BLaER1 (cell line): ENCODE results near the gene MIB1.

Experiments used
- H3K27ac ChIP-seq: shearing (Covaris generic); formaldehyde crosslinking; 2 replicates; pipeline ENCODE4 v1.8.1; 2022
- H3K27me3 ChIP-seq: shearing (Covaris generic); formaldehyde crosslinking; 2 replicates; pipeline ENCODE4 v1.8.1; 2022
- H3K36me3 ChIP-seq: shearing (Covaris generic); formaldehyde crosslinking; 2 replicates; pipeline ENCODE4 v1.8.1; 2022
- H3K4me1 ChIP-seq: shearing (Covaris generic); formaldehyde crosslinking; 2 replicates; pipeline ENCODE4 v1.8.1; 2022
- H3K4me2 ChIP-seq: shearing (Covaris generic); formaldehyde crosslinking; 2 replicates; pipeline ENCODE4 v1.8.1; 2022
- H3K4me3 ChIP-seq: shearing (Covaris generic); formaldehyde crosslinking; 2 replicates; pipeline ENCODE4 v1.8.1; 2022
- H3K9ac ChIP-seq: shearing (Covaris generic); formaldehyde crosslinking; 2 replicates; pipeline ENCODE4 v1.8.1; 2022
- H3K9me3 ChIP-seq: shearing (Covaris generic); formaldehyde crosslinking; 2 replicates; pipeline ENCODE4 v1.8.1; 2022
- H4K20me1 ChIP-seq: shearing (Covaris generic); formaldehyde crosslinking; 2 replicates; pipeline ENCODE4 v1.8.1; 2022
- Cebpa-rat ChIP-seq: shearing (Covaris generic); IDR thresholded peaks from 2 replicates; pipeline ENCODE4 v1.8.1; 2022

MIB1 gene

DNA sequence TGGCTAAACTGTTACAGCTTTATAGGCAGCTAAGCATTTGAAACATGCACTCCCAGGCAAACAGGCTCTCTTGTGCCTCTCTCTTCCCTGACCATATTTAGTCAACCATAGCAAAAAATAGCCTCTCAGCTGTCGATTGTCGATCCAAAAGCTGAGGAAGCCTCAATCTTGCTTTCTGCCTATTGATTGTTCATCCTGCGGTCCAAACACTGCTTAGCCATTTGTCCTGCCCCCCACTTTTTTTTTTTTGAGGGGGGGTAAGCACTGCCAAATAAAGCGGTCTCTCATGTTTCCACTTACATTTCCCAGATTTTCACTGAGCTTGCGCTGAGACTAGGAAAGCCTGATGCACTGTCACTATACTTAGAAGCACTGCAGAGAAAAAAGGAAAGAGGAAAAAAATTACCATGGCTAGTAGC, 90.8 kb downstream of the MIB1 start:
- Histone ChIP-seq H3K4me2 (no peak overlapping the region), H3K4me3 (no peak overlapping the region), H3K27me3 (no peaks in the 10 kb centered on the region), H3K27ac (no peak overlapping the region), H4K20me1 (no peaks in the 10 kb centered on the region), H3K9me3 (no peaks in the 10 kb centered on the region), H3K4me1 (no peaks in the 10 kb centered on the region), H3K9ac (no peak overlapping the region), H3K36me3 (peaks cover 21% of the 10 kb centered on the region)
- no peak for TF ChIP-seq Cebpa-rat

DNA sequence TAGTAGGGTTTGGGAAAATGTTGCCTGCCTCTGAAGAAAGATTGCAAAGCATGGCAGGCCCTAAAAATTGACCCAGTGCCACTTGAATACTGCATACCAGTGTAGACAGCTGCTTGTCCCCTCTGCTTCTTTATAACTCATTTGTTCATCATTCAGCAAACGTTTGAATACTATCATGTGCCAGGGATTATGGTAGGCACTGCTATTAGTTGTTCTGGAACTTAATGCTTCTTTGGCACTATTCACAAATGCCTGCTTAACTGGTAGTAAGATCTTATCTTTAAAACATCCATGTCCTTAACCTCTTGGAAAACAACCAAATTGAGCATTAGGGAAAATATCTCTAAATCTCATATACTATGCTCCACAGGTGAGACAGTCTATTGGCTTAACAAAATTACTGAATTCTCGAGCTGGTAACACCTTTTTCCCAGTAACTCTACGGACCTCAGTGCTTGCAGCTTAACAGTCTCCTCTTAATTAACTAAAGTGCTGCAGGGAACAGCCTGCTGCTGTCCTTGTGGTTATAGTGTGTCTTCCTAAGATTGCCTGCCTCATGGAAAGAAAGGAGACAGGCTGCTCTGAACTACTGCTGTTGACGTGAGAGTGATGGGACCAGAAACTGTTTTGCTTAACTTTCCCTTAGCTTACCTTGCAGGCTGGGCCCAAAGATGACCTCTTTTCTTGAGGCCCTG, 93.2 kb downstream of the MIB1 start:
- no peaks in the 10 kb centered on the region for H3K27me3 ChIP-seq
- H3K9ac ChIP-seq: no peak overlapping the region
- H3K27ac ChIP-seq: no peak overlapping the region
- H3K4me1 ChIP-seq: no peaks in the 10 kb centered on the region
- H3K4me3 ChIP-seq: no peak overlapping the region
- H3K36me3 ChIP-seq: peaks cover 26% of the 10 kb centered on the region
- no peak overlapping the region for H3K4me2 ChIP-seq
- no peaks in the 10 kb centered on the region for H3K9me3 ChIP-seq
- no peak for TF ChIP-seq Cebpa-rat
- no peaks in the 10 kb centered on the region for H4K20me1 ChIP-seq

GRCh38 chr18:21834299-21834660, 93.7 kb downstream of the MIB1 start:
- H3K27ac ChIP-seq: no peak overlapping the region
- no peak overlapping the region for H3K4me2 ChIP-seq
- H3K4me3 ChIP-seq: no peak overlapping the region
- H3K9ac ChIP-seq: no peak overlapping the region
- no peaks in the 10 kb centered on the region for H3K4me1 ChIP-seq
- H3K27me3 ChIP-seq: no peaks in the 10 kb centered on the region
- no peak for TF ChIP-seq Cebpa-rat
- peaks cover 28% of the 10 kb centered on the region for H3K36me3 ChIP-seq
- H4K20me1 ChIP-seq: no peaks in the 10 kb centered on the region
- H3K9me3 ChIP-seq: no peaks in the 10 kb centered on the region

DNA sequence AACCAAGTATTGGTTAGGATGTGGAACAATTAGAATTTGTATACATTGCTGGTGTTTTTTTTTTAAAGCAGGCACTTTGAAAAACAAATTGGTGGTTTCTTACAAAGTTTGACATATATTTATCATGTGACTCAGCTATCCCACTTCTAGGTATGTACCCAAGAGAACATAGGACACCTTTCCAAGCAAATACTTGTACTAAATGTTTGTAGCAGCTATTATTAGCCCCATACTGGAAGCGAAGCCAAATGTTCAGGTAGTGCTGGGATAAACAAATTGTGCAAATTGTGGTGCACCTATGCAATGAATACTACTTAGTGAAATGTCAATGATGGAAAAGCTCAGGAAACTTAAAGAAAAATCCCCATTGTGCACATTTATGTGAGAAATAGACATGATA, 101.0 kb downstream of the MIB1 start:
- Histone ChIP-seq H3K4me3 (no peak overlapping the region), H3K27me3 (no peaks in the 10 kb centered on the region), H4K20me1 (no peaks in the 10 kb centered on the region), H3K4me1 (no peaks in the 10 kb centered on the region), H3K4me2 (no peak overlapping the region), H3K9ac (no peak overlapping the region), H3K27ac (no peak overlapping the region), H3K36me3 (peaks cover 63% of the 10 kb centered on the region), H3K9me3 (no peaks in the 10 kb centered on the region)
- TF ChIP-seq Cebpa-rat: no peak

GRCh38 chr18:21843341-21843740, 102.7 kb downstream of the MIB1 start:
- Histone ChIP-seq H3K36me3 (peaks cover 80% of the 10 kb centered on the region), H3K9ac (no peak overlapping the region), H3K4me1 (no peaks in the 10 kb centered on the region), H3K9me3 (no peaks in the 10 kb centered on the region), H3K27me3 (no peaks in the 10 kb centered on the region), H3K4me3 (no peak overlapping the region), H3K4me2 (no peak overlapping the region), H4K20me1 (no peaks in the 10 kb centered on the region), H3K27ac (no peak overlapping the region)
- TF ChIP-seq Cebpa-rat: no peak

DNA sequence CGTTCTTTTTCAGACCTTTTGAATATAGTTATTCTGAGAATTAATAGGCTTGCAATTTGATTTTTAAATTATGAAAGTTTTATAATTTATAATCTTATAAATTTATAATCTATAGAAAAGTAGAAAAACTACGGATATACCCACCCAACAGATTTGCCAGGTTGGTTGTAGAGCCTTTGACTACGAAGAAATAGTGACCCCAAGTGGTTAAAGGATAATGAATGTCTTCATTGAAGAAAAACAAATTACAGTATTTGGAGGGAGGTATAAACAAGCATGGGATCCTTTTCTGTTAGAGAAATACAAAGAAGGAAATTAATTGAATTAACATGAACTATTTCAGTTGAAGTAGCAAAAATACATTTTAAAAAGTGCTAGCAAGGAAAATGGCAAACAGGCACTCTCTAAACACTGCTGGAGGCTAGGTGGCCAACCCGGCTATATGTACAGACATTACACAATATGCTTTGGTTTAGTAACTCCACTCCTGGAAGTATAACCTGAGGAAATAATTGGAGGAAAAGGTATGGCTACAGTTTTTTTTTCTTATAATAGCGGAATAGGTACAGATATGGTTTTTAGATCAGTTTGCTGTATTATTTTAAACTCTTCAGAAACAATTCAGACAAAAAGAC, 110.9 kb downstream of the MIB1 start:
- H3K27ac ChIP-seq: no peak overlapping the region
- H3K36me3 ChIP-seq: peaks cover 41% of the 10 kb centered on the region
- H3K4me3 ChIP-seq: no peak overlapping the region
- H3K9ac ChIP-seq: no peak overlapping the region
- no peak for TF ChIP-seq Cebpa-rat
- H3K4me1 ChIP-seq: peaks cover 19% of the 10 kb centered on the region
- no peaks in the 10 kb centered on the region for H3K9me3 ChIP-seq
- H3K27me3 ChIP-seq: no peaks in the 10 kb centered on the region
- no peaks in the 10 kb centered on the region for H4K20me1 ChIP-seq
- no peak overlapping the region for H3K4me2 ChIP-seq

- H3K4me3 ChIP-seq: no peak overlapping the region
- no peaks in the 10 kb centered on the region for H3K27me3 ChIP-seq
- peaks cover 41% of the 10 kb centered on the region for H3K36me3 ChIP-seq
- H3K9ac ChIP-seq: no peak overlapping the region
- no peak for TF ChIP-seq Cebpa-rat
- H3K4me2 ChIP-seq: peak overlapping the region; percentile 58
- peaks cover 19% of the 10 kb centered on the region for H3K4me1 ChIP-seq
- no peaks in the 10 kb centered on the region for H4K20me1 ChIP-seq
- H3K9me3 ChIP-seq: no peaks in the 10 kb centered on the region
- peak overlapping the region; percentile 35; the same call in 1 of the 2 replicates for H3K27ac ChIP-seq
Measured at GRCh38 chr18:21853016-21853415, 112.4 kb downstream of the MIB1 start.

DNA sequence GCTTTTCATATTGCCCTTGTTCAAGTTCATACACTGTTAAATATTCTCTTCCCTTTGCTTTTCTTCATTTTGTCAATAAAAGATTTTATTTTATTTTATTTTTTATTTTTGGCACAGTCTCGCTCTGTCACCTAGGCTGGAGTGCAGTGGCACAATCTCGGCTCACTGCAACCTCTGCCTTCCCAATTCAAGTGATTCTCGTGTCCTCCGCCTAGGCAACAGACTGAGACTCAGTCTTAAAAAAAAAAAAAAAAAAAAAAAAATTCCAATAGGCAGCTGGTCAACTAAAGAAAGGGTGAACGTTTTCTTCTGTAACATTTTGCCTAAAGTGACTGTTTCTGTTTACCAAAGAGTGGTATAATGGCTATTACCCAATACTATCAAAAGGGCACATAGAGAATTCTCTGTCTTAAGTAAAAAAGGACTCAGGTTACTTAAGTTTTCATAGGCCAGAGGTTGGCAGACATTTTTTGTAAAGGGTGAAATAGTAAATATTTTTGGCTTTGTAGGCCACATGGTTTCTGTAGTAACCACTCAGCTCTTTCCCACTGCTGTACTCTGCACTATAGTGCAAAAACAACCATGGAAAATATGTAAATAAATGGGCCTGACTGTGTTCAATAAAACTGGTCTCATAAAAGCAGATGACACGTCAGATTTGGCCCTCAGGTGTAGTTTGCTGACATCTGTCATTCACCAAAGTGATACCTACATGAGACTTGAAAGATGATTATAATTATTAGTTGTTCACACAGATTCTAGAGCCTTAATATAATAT, 113.4 kb downstream of the MIB1 start:
- Histone ChIP-seq H3K4me2 (peak overlapping the region; percentile 58; the same call in 1 of the 2 replicates), H4K20me1 (no peaks in the 10 kb centered on the region), H3K9ac (no peak overlapping the region), H3K27me3 (no peaks in the 10 kb centered on the region), H3K4me1 (peaks cover 19% of the 10 kb centered on the region), H3K4me3 (no peak overlapping the region), H3K27ac (no peak overlapping the region), H3K9me3 (no peaks in the 10 kb centered on the region), H3K36me3 (peaks cover 44% of the 10 kb centered on the region)
- TF ChIP-seq Cebpa-rat: no peak

DNA sequence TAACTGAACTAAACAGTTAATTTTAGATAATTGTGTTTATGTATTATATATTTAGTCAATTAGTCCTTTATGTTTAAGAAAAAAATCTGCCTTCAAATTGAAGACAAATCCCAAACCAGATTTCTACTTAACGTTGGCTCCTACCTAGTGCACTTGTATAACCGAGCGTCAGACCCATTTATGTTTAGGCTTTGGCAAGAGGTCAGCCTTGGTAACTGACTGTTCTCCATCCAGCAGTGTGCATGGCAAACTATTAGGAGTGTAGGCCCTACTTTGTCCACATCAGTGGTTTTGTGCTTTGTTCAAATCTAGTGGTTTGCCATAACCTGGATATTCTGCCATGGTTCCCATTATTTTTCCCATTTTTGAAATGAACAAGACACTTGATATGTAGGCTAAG, 114.8 kb downstream of the MIB1 start:
- TF ChIP-seq Cebpa-rat: no peak
- no peak overlapping the region for H3K4me2 ChIP-seq
- H3K27ac ChIP-seq: no peak overlapping the region
- H3K27me3 ChIP-seq: no peaks in the 10 kb centered on the region
- peaks cover 58% of the 10 kb centered on the region for H3K36me3 ChIP-seq
- H4K20me1 ChIP-seq: no peaks in the 10 kb centered on the region
- no peaks in the 10 kb centered on the region for H3K9me3 ChIP-seq
- H3K4me1 ChIP-seq: peaks cover 19% of the 10 kb centered on the region
- no peak overlapping the region for H3K9ac ChIP-seq
- no peak overlapping the region for H3K4me3 ChIP-seq

DNA sequence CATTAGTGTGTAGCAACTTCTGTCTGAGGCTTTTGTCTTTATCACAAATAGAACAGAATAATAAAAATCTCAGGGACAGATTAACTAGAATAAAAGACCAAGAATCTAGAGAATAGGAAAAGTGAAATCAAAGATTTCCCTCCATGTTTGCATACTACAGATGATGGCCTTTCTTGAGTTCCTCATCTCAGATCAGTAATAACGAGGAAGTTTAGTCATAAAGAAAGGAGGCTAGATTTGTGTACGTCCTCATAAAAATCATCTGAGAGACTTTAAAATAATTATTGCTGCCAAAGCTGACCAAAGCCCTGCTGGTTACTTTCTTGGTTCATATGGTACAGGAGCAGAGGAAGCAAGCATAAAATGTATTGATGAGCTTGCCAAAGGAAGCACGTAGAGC, 117.3 kb downstream of the MIB1 start:
- Histone ChIP-seq H3K27me3 (no peaks in the 10 kb centered on the region), H4K20me1 (no peaks in the 10 kb centered on the region), H3K36me3 (peaks cover 77% of the 10 kb centered on the region), H3K27ac (no peak overlapping the region), H3K9ac (no peak overlapping the region), H3K9me3 (peaks cover 1% of the 10 kb centered on the region; the same call in 1 of the 2 replicates), H3K4me1 (peaks cover 9% of the 10 kb centered on the region), H3K4me3 (no peak overlapping the region), H3K4me2 (no peak overlapping the region)
- TF ChIP-seq Cebpa-rat: no peak
